Effector memory CD4-positive, alpha-beta T cell (primary cell): ENCODE data around the gene ETV5.

ENCODE experiments used
- DNase-seq, 3 donors: peaks; one replicate each; pipeline ENCODE4 v3.0.0-alpha.2; 2020
- H3K27ac ChIP-seq: 2 replicates; pipeline ENCODE4 v1.7.0; 2013; ENCODE audit warnings: mild to moderate bottlenecking, low read length, moderate library complexity; ENCODE audit not compliant: insufficient read depth, poor library complexity, severe bottlenecking
- H3K27me3 ChIP-seq: replicated peaks from 2 replicates; pipeline ENCODE4 v1.7.0; 2013; ENCODE audit warnings: mild to moderate bottlenecking, low read length; ENCODE audit not compliant: insufficient read depth, control insufficient read depth, poor library complexity, severe bottlenecking
- H3K36me3 ChIP-seq: 2 replicates; pipeline ENCODE4 v1.7.0; 2013; ENCODE audit warnings: mild to moderate bottlenecking, low read length, moderate library complexity; ENCODE audit not compliant: control insufficient read depth, insufficient read depth
- H3K4me1 ChIP-seq: 2 replicates; pipeline ENCODE4 v1.7.0; 2013; ENCODE audit warnings: low read length, mild to moderate bottlenecking; ENCODE audit not compliant: control insufficient read depth, insufficient read depth, poor library complexity, severe bottlenecking
- H3K4me3 ChIP-seq: 2 replicates; pipeline ENCODE4 v1.7.0; 2013; ENCODE audit warnings: low read length, low read depth, mild to moderate bottlenecking; ENCODE audit not compliant: insufficient read depth, poor library complexity, severe bottlenecking
- H3K9me3 ChIP-seq: 2 replicates; pipeline ENCODE4 v1.7.0; 2013; ENCODE audit warnings: mild to moderate bottlenecking, low read length, moderate library complexity; ENCODE audit not compliant: control insufficient read depth

ETV5 gene

GRCh38 chr3:186097317-186097662 is 11.6 kb downstream of the ETV5 start:
- no peak for DNase-seq
- Histone ChIP-seq H3K27ac (no peak overlapping the region), H3K4me3 (no peak overlapping the region), H3K9me3 (no peaks in the 10 kb centered on the region), H3K4me1 (no peaks in the 10 kb centered on the region), H3K27me3 (peaks cover 24% of the 10 kb centered on the region), H3K36me3 (no peaks in the 10 kb centered on the region)

GRCh38 chr3:186096290-186096689 is 12.6 kb downstream of the ETV5 start:
- no peaks in the 10 kb centered on the region for H3K36me3 ChIP-seq
- no peak for DNase-seq
- H3K4me3 ChIP-seq, result no peak overlapping the region
- no peak overlapping the region for H3K27ac ChIP-seq
- no peaks in the 10 kb centered on the region for H3K9me3 ChIP-seq
- H3K27me3 ChIP-seq, result peaks cover 20% of the 10 kb centered on the region
- no peaks in the 10 kb centered on the region for H3K4me1 ChIP-seq

GRCh38 chr3:186095561-186096081 is 13.3 kb downstream of the ETV5 start:
- Histone ChIP-seq H3K4me1 (no peaks in the 10 kb centered on the region), H3K36me3 (no peaks in the 10 kb centered on the region), H3K27ac (no peak overlapping the region), H3K9me3 (no peaks in the 10 kb centered on the region), H3K27me3 (peaks cover 20% of the 10 kb centered on the region), H3K4me3 (no peak overlapping the region)
- no peak for DNase-seq

- H3K27me3 ChIP-seq, result peaks cover 20% of the 10 kb centered on the region
- DNase-seq, result no peak
- no peak overlapping the region for H3K27ac ChIP-seq
- H3K9me3 ChIP-seq, result no peaks in the 10 kb centered on the region
- H3K4me1 ChIP-seq, result no peaks in the 10 kb centered on the region
- H3K36me3 ChIP-seq, result no peaks in the 10 kb centered on the region
- H3K4me3 ChIP-seq, result no peak overlapping the region
These were observed 14.0 kb downstream of the ETV5 start for GRCh38 chr3:186094696-186095425.

GRCh38 chr3:186094271-186094670 is 14.6 kb downstream of the ETV5 start:
- H3K4me1 ChIP-seq, result no peaks in the 10 kb centered on the region
- H3K36me3 ChIP-seq, result no peaks in the 10 kb centered on the region
- H3K27ac ChIP-seq, result no peak overlapping the region
- H3K9me3 ChIP-seq, result no peaks in the 10 kb centered on the region
- no peak overlapping the region for H3K4me3 ChIP-seq
- H3K27me3 ChIP-seq, result peaks cover 20% of the 10 kb centered on the region
- no peak for DNase-seq

GRCh38 chr3:186093271-186093900 is 15.5 kb downstream of the ETV5 start:
- Histone ChIP-seq H3K4me3 (no peak overlapping the region), H3K36me3 (no peaks in the 10 kb centered on the region), H3K27ac (no peak overlapping the region), H3K9me3 (no peaks in the 10 kb centered on the region), H3K4me1 (no peaks in the 10 kb centered on the region), H3K27me3 (peaks cover 20% of the 10 kb centered on the region)
- no peak for DNase-seq

GRCh38 chr3:186092360-186093070 is 16.4 kb downstream of the ETV5 start:
- H3K36me3 ChIP-seq, result no peaks in the 10 kb centered on the region
- peaks cover 12% of the 10 kb centered on the region for H3K27me3 ChIP-seq
- no peak overlapping the region for H3K27ac ChIP-seq
- no peaks in the 10 kb centered on the region for H3K9me3 ChIP-seq
- no peak for DNase-seq
- H3K4me3 ChIP-seq, result no peak overlapping the region
- H3K4me1 ChIP-seq, result no peaks in the 10 kb centered on the region

- Histone ChIP-seq H3K4me1 (no peaks in the 10 kb centered on the region), H3K27ac (no peak overlapping the region), H3K9me3 (no peaks in the 10 kb centered on the region), H3K27me3 (no peaks in the 10 kb centered on the region), H3K4me3 (no peak overlapping the region), H3K36me3 (no peaks in the 10 kb centered on the region)
- no peak for DNase-seq
These were observed 18.0 kb downstream of the ETV5 start for GRCh38 chr3:186090901-186091300.

- DNase-seq, result no peak
- Histone ChIP-seq H3K4me1 (no peaks in the 10 kb centered on the region), H3K27me3 (no peaks in the 10 kb centered on the region), H3K27ac (no peak overlapping the region), H3K4me3 (no peak overlapping the region), H3K36me3 (no peaks in the 10 kb centered on the region), H3K9me3 (no peaks in the 10 kb centered on the region)
These were observed 20.6 kb downstream of the ETV5 start for GRCh38 chr3:186088335-186088734.

- Histone ChIP-seq H3K9me3 (no peaks in the 10 kb centered on the region), H3K27me3 (no peaks in the 10 kb centered on the region), H3K4me3 (no peak overlapping the region), H3K36me3 (no peaks in the 10 kb centered on the region), H3K4me1 (no peaks in the 10 kb centered on the region), H3K27ac (no peak overlapping the region)
- DNase-seq, result no peak
These were observed 24.6 kb downstream of the ETV5 start for GRCh38 chr3:186084264-186084663.
